IPS-20b (cell line): Measurements from ENCODE around the gene GLYAT.

ENCODE experiments used
- H3K27ac ChIP-seq: one replicate; pipeline ENCODE4 v1.5.1; 2013; ENCODE audit warnings: low read length
- H3K27me3 ChIP-seq: 2 replicates; pipeline ENCODE4 v1.6.1; 2013; ENCODE audit warnings: mild to moderate bottlenecking, low read length, inconsistent platforms; ENCODE audit not compliant: insufficient read depth
- H3K36me3 ChIP-seq: 2 replicates; pipeline ENCODE4 v1.6.1; 2013; ENCODE audit warnings: low read depth, mild to moderate bottlenecking, inconsistent platforms, low read length, moderate library complexity; ENCODE audit not compliant: insufficient read depth
- H3K4me1 ChIP-seq: 2 replicates; pipeline ENCODE4 v1.6.1; 2013; ENCODE audit warnings: mild to moderate bottlenecking, control low read depth, inconsistent platforms, low read length, moderate library complexity; ENCODE audit not compliant: insufficient read depth
- H3K4me3 ChIP-seq: 2 replicates; pipeline ENCODE4 v1.5.1; 2013; ENCODE audit warnings: mild to moderate bottlenecking, low read length, inconsistent platforms
- H3K9ac ChIP-seq: 2 replicates; pipeline ENCODE4 v1.6.1; 2013; ENCODE audit warnings: low read depth, mild to moderate bottlenecking, inconsistent platforms, low read length, moderate library complexity
- H3K9me3 ChIP-seq: 2 replicates; pipeline ENCODE4 v1.6.1; 2013; ENCODE audit warnings: mild to moderate bottlenecking, low read depth, low read length, inconsistent platforms; ENCODE audit not compliant: insufficient read depth

GLYAT gene

DNA sequence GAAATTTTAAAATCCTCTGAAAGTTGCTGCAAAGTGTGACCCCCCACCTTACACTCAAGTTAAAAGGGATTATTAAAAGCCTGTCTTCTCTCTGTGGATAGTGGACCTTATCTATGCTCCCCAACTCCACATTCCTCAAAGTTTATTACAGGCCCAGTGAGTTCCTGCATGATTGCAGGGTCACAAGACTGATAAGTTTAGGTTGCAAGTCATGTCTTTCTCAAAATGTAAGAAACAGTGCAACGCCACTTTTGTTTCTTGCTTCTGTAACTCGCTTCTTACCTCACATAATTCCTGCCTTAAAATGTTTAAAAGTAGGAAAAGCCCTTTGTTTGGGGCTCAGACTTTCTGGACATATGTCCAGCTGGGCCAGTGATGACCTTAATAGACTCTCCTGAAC lies 38.4 kb upstream of the GLYAT start:
- H3K36me3 ChIP-seq = no peaks in the 10 kb centered on the region
- H3K4me1 ChIP-seq = no peaks in the 10 kb centered on the region
- peaks cover 39% of the 10 kb centered on the region; the same call in 1 of the 2 replicates for H3K9me3 ChIP-seq
- H3K4me3 ChIP-seq = no peak overlapping the region
- no peaks in the 10 kb centered on the region for H3K27me3 ChIP-seq
- no peak overlapping the region for H3K9ac ChIP-seq
- H3K27ac ChIP-seq = no peak overlapping the region

DNA sequence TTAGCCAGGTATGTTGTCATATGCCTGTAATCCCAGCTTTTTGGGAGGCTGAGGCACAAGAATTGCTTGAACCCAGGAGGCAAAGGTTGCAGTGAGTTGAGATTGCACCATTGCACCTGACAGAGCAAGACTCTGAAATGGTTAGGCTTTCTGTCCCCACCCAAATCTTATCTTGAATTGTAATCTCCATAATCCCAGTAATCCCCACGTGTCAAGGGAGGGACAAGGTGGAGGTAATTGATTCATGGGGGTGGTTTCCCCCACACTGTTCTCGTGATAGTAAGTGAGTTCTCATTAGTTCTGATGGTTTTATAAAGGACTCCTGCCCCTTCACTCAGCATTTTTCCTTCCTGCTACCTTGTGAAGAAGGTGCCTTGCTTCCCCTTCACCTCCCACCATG lies 37.6 kb upstream of the GLYAT start:
- no peaks in the 10 kb centered on the region for H3K4me1 ChIP-seq
- H3K27ac ChIP-seq = no peak overlapping the region
- H3K9me3 ChIP-seq = peaks cover 43% of the 10 kb centered on the region; the same call in 1 of the 2 replicates
- H3K9ac ChIP-seq = no peak overlapping the region
- H3K4me3 ChIP-seq = no peak overlapping the region
- H3K27me3 ChIP-seq = no peaks in the 10 kb centered on the region
- H3K36me3 ChIP-seq = no peaks in the 10 kb centered on the region

DNA sequence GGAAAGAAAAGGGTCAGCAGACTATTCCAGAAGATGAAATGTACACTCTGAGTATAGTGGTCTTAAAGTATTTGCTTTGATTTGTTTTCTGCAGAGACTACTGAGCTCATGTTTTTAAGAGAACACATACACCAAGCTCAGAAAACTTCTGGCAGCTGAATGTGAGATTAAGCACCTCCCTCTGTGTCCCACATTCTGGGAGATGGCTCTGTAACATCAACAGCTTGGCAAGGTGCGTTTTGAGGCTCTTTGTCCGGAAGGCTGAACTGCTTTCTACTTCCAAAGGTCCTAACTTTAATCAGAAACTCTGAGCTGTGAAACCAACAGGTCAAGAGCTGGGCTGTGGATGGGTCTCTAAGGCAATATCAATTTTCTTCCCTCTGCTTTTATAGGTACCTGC lies 36.4 kb upstream of the GLYAT start:
- H3K27ac ChIP-seq = no peak overlapping the region
- no peaks in the 10 kb centered on the region for H3K36me3 ChIP-seq
- H3K4me1 ChIP-seq = no peaks in the 10 kb centered on the region
- no peaks in the 10 kb centered on the region for H3K27me3 ChIP-seq
- H3K9ac ChIP-seq = no peak overlapping the region
- H3K9me3 ChIP-seq = peaks cover 47% of the 10 kb centered on the region; the same call in 1 of the 2 replicates
- H3K4me3 ChIP-seq = no peak overlapping the region

DNA sequence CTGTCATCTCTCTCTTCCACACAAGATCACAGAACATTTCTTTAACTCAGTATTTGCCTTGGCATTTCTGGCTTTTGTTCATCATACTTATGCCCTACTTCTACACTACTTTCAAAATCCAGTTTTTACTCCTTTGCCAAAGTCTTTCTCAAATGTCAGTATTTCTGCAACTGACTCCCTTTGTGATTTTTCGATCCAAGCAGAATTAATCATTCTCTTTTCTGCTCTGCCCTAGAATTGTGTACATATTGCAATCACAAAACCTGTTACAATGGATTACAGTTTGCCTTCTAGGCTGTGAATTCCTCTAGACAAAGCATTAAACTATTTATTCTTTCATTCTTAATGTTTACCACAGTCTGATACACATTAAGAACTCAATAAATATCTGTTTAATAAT lies 33.3 kb upstream of the GLYAT start:
- H3K27ac ChIP-seq = no peak overlapping the region

DNA sequence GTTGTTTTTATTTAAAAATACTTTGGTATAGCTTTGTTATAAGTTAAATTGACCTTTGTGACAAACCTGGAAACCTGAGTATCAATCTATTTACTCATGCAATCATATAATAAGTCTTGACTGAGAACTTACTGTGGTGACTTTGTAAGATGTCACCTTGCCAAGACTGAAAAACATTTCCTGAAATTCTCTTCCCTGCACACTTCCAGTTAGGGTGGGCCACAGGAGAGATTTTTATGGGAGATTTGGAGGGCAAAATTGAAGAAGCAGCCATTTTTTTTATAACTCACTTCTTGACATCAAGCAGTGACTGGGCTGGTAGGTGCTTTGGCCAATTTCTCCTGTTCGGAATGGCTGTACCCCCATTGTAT lies 31.4 kb upstream of the GLYAT start:
- H3K27ac ChIP-seq = no peak overlapping the region
- no peaks in the 10 kb centered on the region for H3K27me3 ChIP-seq
- H3K9ac ChIP-seq = no peak overlapping the region
- no peaks in the 10 kb centered on the region for H3K36me3 ChIP-seq
- no peaks in the 10 kb centered on the region for H3K4me1 ChIP-seq
- H3K4me3 ChIP-seq = no peak overlapping the region
- H3K9me3 ChIP-seq = peaks cover 47% of the 10 kb centered on the region; the same call in 1 of the 2 replicates

More for the DNA sequence above, 33.3 kb upstream of the GLYAT start:
- Histone ChIP-seq H3K4me3 (no peak overlapping the region), H3K36me3 (no peaks in the 10 kb centered on the region), H3K9ac (no peak overlapping the region), H3K9me3 (peaks cover 38% of the 10 kb centered on the region; the same call in 1 of the 2 replicates), H3K4me1 (no peaks in the 10 kb centered on the region), H3K27me3 (no peaks in the 10 kb centered on the region)

DNA sequence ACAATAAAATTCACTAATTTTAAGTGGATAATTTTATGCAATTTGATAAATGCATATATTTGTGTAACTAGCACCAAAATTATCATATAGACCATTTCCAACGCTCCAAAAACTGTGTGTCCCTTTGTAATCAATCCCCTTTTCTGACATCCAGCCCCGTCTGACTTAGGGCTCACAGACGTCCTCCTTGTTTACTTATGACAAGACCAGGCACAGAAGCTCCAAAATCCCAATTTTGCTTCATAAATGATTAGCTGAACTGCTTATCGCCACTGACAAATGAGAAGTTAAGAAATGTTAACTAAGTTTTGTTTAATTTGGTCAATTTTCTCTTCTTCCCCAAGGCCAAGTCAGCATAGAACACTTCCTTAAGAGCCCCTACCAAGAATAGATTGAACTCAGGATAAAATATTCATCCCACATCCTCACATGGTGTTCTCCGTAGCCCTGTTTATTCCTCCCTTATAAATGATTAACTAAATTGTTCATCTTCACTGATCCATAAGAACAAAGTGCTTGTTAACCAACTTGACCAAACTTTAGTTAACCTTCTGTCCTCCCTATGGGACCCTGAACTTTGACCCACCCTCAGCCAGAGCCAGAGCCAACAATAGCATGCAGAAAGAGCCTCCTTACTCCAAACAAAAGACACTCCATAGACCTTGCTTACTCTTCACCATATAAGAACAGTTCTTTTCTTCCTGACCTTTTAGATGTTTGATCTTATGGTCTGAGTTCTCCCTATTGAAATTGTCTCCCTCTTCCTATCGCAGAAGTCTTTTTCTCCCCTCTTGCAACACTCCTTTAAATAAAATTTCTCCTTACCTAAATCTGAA lies 30.8 kb upstream of the GLYAT start:
- Histone ChIP-seq H3K4me3 (no peak overlapping the region), H3K27ac (no peak overlapping the region), H3K36me3 (no peaks in the 10 kb centered on the region)

DNA sequence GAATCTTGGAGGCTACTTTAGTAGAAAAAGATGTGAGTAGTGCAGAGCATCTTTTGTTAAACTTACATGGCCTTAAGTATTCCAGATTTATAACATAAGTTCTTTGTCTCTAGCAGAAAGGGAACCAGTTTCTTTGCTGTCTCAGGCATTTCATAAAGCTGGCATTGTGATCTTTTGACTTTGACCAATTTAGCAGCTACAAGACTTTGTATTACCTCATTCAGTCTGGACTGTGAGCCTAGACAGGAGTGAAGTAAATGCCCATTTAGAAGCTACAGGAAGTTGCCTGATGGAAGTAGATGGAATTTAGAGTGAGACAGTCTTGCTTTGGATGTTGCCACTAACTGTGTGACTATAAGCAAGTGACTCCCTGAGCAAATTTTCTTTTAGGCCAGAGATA lies 25.7 kb upstream of the GLYAT start:
- no peak overlapping the region for H3K27ac ChIP-seq
- H3K4me1 ChIP-seq = no peaks in the 10 kb centered on the region
- no peak overlapping the region for H3K9ac ChIP-seq

More for the DNA sequence above, 30.8 kb upstream of the GLYAT start:
- Histone ChIP-seq H3K27me3 (no peaks in the 10 kb centered on the region), H3K4me1 (no peaks in the 10 kb centered on the region), H3K9me3 (peaks cover 52% of the 10 kb centered on the region; the same call in 1 of the 2 replicates), H3K9ac (no peak overlapping the region)

DNA sequence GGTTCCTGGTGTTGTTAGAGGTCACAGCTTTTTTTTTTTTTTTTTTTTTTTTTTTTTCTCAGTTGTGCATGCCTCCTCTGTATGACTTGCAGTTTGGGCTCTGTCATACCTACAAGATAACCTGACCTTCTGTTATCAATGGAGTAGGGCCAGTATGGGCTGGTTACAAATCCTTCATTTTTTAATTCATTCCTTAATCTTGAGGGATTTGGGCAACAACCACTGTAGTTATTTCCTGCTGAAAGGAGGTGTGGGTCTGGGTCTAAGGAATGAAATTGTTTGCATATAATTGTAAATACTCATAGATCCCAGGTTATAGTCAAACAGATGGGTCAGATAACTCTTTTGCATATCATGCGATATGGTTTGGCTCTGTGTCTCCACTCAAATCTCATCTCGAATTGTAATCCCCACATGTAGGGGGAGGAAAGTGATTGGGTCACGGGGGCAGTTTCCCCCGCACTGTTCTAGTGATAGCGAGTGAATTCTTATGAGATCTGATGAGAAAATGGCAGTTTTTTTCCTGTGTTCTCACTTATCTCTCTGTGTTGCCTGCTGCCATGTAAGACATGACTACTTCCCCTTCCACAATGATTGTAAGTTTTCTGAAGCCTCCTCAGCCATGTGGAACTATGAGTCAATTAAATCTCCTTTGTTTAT lies 14.1 kb upstream of the GLYAT start:
- Histone ChIP-seq H3K9me3 (peaks cover 78% of the 10 kb centered on the region), H3K27me3 (no peaks in the 10 kb centered on the region)

More for the DNA sequence above, 25.7 kb upstream of the GLYAT start:
- Histone ChIP-seq H3K9me3 (peaks cover 39% of the 10 kb centered on the region; the same call in 1 of the 2 replicates), H3K36me3 (no peaks in the 10 kb centered on the region), H3K27me3 (no peaks in the 10 kb centered on the region), H3K4me3 (no peak overlapping the region)

DNA sequence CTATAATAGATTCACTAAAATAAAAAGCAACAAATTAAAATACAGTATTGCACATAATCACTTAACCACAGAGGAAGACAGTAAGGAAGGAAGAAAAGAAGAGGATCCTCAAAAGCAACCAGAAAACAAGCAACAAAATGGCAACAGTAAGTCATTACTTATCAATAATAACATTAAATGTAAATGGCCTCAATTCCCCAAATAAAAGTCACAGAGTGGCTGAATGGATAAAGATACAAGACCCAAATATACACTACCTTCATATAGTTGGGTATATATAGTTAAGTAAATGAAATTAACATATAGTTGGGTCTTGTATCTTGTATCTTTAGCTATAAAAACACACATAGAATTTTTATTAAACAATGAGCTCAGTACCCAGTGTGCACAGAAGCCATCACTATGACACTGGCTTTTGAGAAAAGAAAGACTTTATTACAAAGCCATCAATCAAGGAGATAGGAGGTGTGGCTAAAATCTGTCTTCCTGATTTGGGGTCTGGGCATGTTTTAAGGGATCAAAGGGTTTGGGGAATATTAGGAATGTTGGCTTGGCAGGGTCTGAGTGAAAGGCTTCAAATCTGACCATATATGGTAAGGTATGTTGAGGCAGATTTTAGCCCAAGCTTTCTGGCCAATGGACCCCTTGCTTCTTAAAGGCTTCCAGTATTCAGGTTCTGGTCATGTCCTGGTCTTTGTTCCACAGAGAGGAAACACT lies 13.4 kb upstream of the GLYAT start:
- peaks cover 81% of the 10 kb centered on the region for H3K9me3 ChIP-seq
- H3K4me1 ChIP-seq = no peaks in the 10 kb centered on the region
- H3K4me3 ChIP-seq = no peak overlapping the region
- no peaks in the 10 kb centered on the region for H3K36me3 ChIP-seq
- no peak overlapping the region for H3K9ac ChIP-seq
- H3K27me3 ChIP-seq = no peaks in the 10 kb centered on the region
- no peak overlapping the region for H3K27ac ChIP-seq

More for the DNA sequence above, 14.1 kb upstream of the GLYAT start:
- H3K4me3 ChIP-seq = no peak overlapping the region
- no peak overlapping the region for H3K9ac ChIP-seq
- H3K27ac ChIP-seq = no peak overlapping the region
- H3K36me3 ChIP-seq = no peaks in the 10 kb centered on the region
- H3K4me1 ChIP-seq = no peaks in the 10 kb centered on the region

DNA sequence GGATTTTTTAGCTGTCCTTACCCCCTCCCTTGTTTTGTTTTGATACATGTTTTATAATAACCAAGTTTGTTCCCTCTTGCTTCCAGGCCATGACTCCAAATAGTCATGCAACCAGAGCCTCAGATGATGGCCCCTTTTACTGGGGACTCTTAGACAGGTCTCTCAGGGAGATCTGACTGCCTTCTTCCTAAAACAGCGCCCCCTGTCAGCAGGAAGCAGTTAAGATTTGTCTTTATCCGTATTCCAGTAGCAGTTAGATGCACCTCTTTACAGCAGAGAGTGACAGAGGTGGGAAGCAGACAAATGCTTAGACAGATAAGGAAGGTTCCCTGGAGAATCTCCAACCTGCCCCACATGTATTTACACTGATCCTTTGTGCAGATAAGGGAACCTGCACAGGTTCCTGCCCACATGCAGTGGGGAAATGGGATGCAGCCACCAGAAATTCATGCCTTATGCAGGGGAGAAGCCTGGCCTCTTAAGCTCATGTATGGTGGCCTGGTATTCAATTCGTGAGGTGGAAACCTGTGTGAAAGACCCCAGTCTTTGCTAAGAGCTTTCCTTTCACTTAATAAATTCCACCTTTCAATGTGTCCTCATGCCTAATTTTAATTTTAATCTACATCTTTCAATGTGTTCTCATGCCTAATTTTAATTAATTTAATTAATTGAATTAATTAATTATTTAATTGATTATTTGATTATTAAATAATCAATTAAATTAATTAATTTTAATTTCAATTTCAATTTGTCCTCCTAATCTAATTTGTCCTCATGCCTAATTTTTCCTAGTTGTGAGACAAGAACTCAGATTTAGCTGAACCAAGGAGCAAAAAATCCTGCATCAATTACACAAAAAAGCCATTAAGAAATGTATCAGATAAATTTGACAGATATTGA lies 11.5 kb upstream of the GLYAT start:
- H3K4me1 ChIP-seq = no peaks in the 10 kb centered on the region
- no peak overlapping the region for H3K27ac ChIP-seq
- H3K4me3 ChIP-seq = no peak overlapping the region
- peaks cover 80% of the 10 kb centered on the region for H3K9me3 ChIP-seq
- H3K36me3 ChIP-seq = no peaks in the 10 kb centered on the region
- no peaks in the 10 kb centered on the region for H3K27me3 ChIP-seq
- H3K9ac ChIP-seq = no peak overlapping the region

DNA sequence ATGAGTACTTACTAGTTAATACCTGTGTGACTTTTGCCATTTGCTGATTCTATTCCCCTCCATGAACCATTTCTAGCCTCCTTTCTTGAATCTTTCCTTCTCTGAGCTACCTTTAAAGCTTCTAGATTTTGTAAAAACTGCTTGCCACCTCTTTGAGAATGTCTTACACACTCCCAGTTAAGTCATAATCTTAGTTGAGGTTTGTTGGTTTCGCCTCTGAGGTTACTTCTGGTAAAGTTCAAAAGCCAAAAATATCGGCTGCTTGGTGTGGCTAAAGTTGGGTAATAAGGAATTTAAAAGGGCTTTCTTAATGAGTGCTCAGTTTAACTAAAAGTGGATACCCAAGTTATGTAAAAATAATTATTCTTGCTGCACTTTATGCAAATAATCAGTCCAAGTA lies 10.4 kb upstream of the GLYAT start:
- Histone ChIP-seq H3K27me3 (no peaks in the 10 kb centered on the region), H3K9me3 (peaks cover 78% of the 10 kb centered on the region), H3K4me1 (no peaks in the 10 kb centered on the region), H3K36me3 (no peaks in the 10 kb centered on the region), H3K4me3 (no peak overlapping the region), H3K9ac (no peak overlapping the region), H3K27ac (no peak overlapping the region)
